ENCODE measurements around the gene MBD3L1.

Gene MBD3L1

DNA sequence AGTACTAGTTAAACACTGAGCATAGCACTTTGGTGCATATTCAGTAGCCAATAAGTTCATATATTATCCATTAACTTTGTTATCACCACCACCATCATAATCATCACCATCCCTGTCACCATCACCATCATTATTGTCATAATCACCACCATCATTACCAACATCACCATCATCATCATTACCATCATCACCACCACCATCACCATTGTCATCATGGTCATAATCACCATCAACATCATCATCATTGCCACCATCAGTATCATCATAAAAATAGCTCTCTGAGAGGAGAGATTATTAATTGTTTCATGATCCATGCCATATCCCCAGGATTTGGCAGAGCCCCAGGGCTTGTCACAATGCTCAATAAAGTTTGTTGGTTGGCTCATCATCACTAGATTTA lies 49.3 kb downstream of the MBD3L1 start:
- DNase-seq: no peak

DNA sequence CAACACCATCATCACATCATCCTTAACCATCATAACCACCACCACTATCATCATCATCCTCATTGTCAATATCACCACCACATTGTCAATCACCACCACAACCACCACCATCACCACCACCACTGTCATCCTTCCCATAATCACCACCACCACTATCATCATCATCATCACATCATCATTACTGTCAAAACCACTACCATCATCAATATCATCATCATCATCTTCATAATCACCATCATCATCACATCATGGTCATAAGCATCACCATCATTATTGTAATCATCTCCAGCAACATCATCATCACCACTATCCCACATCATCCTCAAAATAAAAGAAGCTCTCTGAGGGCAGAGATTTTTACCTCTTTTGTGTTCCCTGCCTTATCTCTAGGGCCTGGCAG lies 52.2 kb downstream of the MBD3L1 start:
- no peak for DNase-seq

DNA sequence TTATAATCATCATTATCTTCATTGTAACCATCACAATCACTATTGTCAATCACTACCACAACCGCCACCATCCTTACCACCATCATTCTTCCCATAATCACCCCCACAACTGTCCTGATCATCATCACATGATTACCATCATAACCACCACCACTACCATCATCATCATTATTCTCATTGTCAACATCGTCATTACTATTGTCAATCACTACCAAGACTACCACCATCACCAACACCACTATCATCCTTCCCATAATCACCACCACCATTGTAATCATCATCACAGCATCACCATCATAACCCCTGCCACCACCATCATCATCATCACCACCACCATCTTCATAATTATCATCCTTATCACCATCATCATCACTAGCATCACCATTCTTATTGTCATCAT lies 55.2 kb downstream of the MBD3L1 start:
- DNase-seq: no peak

DNA sequence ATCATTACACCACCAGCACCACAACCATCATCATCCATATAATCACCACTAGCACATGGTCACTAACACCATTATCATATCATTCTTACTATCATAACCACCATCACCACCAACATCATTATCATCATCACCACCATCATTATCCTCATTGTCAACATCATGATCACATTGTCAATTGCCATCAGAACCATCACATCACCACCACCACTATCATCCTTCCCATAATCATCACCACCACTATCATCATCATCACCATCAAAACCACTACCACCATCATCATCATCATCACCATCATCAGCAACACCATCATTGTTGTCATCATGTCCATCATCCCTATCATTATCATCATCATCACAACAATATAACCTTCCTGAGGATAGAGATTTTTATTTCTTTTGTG lies 58.1 kb downstream of the MBD3L1 start:
- no peak for DNase-seq

Measured in RPMI8226 (cell line).